ENCODE measurements around the gene RFC5. TPM values are rescaled to one million over a fixed set of nuclear protein-coding genes. Genes with fewer than 3 reads are reported as not detected.

RFC5 gene
- total and polyA plus RNA-seq, 10 of the 15 experiments (the other 5 are each of a cell fraction or from before 2014, with no cell fraction given): 30.9 to 73.3 (median 53.5) TPM

- peaks cover 13% of the 10 kb centered on the region for H3K4me1 ChIP-seq (ENCODE audit: control insufficient read depth, insufficient read depth, low read length)
- no peaks in the 10 kb centered on the region for H4K20me1 ChIP-seq (ENCODE audit: control insufficient read depth, insufficient read depth)
- H2AFZ ChIP-seq (ENCODE audit: control insufficient read depth, low read depth, low read length): no peak overlapping the region
- H3K4me2 ChIP-seq (ENCODE audit: control insufficient read depth, insufficient read depth): peak overlapping the region; percentile 23; the same call in 1 of the 2 replicates
- peak; percentile 60 for ATAC-seq
- 2% methylated on average over 2 of the region's 2 CpGs for WGBS (ENCODE audit: insufficient coverage, insufficient replicate concordance, low lambda C conversion rate, missing lambda C conversion rate)
- in situ Hi-C loops (cut with MboI): no loop called here
- no peaks in the 10 kb centered on the region for H3K9me3 ChIP-seq (replicated peaks; ENCODE audit: control insufficient read depth, insufficient read depth, low read length)
- H3K79me2 ChIP-seq (ENCODE audit: control insufficient read depth, insufficient read depth, low read length): peaks cover 25% of the 10 kb centered on the region
- H3K4me3 ChIP-seq: no peak overlapping the region
- no peak for DNase-seq (ENCODE audit: low read depth, low spot score)
- POLR2A ChIA-PET: interaction anchor here (0.8 to 1.4 kb wide), 4 partner anchors 17 to 180 kb away, joined by 3 to 6 read pairs (median 4); no protein-coding TSS in a partner anchor
- SMC1A ChIA-PET (ENCODE audit: uncharacterized antibody, unreplicated experiment): interaction anchor here (0.6 to 1.8 kb wide), 14 partner anchors 10 to 311 kb away, joined by 3 to 10 read pairs (median 3); partner anchors contain the start of gene SUDS3
- H3K27me3 ChIP-seq (replicated peaks in 1 of 2; ENCODE audit: control insufficient read depth in 2 of 2, insufficient read depth in 2 of 2, low read length in 1 of 2): no peaks in the 10 kb centered on the region
- FAIRE-seq: peak; percentile 61
- RAD21 ChIA-PET (ENCODE audit: unreplicated experiment): interaction anchor here (1.1 to 2.7 kb wide), 6 partner anchors 20 to 312 kb away, joined by 3 to 8 read pairs (median 4); partner anchors contain the start of genes PEBP1 and SUDS3
- no TSS peak for BruUV-seq (replicated peaks)
- CTCF ChIA-PET: interaction anchor here (0.8 to 5.3 kb wide), 17 partner anchors 9 to 341 kb away, joined by 3 to 42 read pairs (median 4); partner anchors contain the start of genes RFC5 and SUDS3
- intact Hi-C loops (cut with micrococcal nuclease; ENCODE audit: unreplicated experiment): no loop called here
- no peak overlapping the region for H3K27ac ChIP-seq (ENCODE audit: control insufficient read depth, insufficient read depth)
- no peak overlapping the region for H3K9ac ChIP-seq (ENCODE audit: control insufficient read depth, insufficient read depth, low read length)
- peak; percentile 4; the same call in 1 of the 2 replicates for TF ChIP-seq SPI1 (IDR thresholded peaks at IDR 0.05; ENCODE audit: borderline replicate concordance, insufficient read depth, low read depth, low read length)
- TF ChIP-seq BCLAF1 (IDR thresholded peaks at IDR 0.05): no peak
- TF ChIP-seq RAD21 (IDR thresholded peaks at IDR 0.05; ENCODE audit: insufficient read depth, low read depth, low read length): peak; percentile 9; the same call in 1 of the 2 replicates
- peak; percentile 18 to 53 (median 39); a peak in 4 of 6 replicates for TF ChIP-seq CTCF (IDR thresholded peaks at IDR 0.05 in 2 of 3, conservative IDR thresholded peaks at IDR 0.05 in 1 of 3; ENCODE audit: control insufficient read depth in 2 of 3, extremely low read depth in 1 of 3, insufficient read depth in 1 of 3, low read depth in 3 of 3, low read length in 3 of 3)
- no peaks in the 10 kb centered on the region for H3K36me3 ChIP-seq (ENCODE audit: control insufficient read depth in 2 of 2, insufficient read depth in 2 of 2, low read length in 1 of 2)
Measured at GRCh38 chr12:118064608-118065007, 48.1 kb downstream of the RFC5 start.

Data from GM12878 (cell line).